Measurements from ENCODE around the gene MTERF1.

DNA sequence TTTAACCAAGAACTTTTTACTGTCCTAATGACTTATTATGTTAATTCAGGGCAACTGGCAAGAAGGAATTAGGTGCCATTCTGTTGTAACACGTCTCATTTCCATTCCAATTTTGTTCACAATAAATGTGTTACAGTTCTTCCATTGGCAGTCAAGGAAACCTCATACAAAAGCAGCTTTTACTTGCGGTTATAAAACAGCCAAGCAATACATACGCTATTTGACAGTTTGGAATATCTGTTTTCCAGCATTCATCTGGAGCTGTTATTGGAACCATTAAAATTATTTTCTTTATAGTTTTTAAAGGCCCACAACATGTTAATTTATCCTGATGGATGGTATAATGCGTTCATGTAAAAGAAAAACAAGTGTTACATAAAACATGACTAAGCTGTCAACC lies 33.3 kb downstream of the MTERF1 start:
- TF ChIP-seq, protein P1, sequence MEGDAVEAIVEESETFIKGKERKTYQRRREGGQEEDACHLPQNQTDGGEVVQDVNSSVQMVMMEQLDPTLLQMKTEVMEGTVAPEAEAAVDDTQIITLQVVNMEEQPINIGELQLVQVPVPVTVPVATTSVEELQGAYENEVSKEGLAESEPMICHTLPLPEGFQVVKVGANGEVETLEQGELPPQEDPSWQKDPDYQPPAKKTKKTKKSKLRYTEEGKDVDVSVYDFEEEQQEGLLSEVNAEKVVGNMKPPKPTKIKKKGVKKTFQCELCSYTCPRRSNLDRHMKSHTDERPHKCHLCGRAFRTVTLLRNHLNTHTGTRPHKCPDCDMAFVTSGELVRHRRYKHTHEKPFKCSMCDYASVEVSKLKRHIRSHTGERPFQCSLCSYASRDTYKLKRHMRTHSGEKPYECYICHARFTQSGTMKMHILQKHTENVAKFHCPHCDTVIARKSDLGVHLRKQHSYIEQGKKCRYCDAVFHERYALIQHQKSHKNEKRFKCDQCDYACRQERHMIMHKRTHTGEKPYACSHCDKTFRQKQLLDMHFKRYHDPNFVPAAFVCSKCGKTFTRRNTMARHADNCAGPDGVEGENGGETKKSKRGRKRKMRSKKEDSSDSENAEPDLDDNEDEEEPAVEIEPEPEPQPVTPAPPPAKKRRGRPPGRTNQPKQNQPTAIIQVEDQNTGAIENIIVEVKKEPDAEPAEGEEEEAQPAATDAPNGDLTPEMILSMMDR (conservative IDR thresholded peaks at IDR 0.05; ENCODE audit: low read depth, low read length) = no peak
- TF ChIP-seq EZH2phosphoT487 (IDR thresholded peaks at IDR 0.05; ENCODE audit: borderline replicate concordance, low read length) (no peak), EZH2 (IDR thresholded peaks at IDR 0.05; ENCODE audit: low read length, unreplicated experiment) (no peak)

All from PC-3 (cell line).